SH-SY5Y (cell line): Measurements from ENCODE around the gene SLC25A26.

Source experiments
- GATA2 ChIP-seq: IDR thresholded peaks from 2 replicates; pipeline ENCODE4 v1.6.1; 2011; ENCODE audit warnings: mild to moderate bottlenecking, low read depth, low read length
- GATA3 ChIP-seq: IDR thresholded peaks from 2 replicates; pipeline ENCODE4 v1.6.1; 2011; ENCODE audit warnings: low read depth, mild to moderate bottlenecking, low read length, moderate library complexity

GRCh38 chr3:66409771-66410754 lies 189.3 kb downstream of the SLC25A26 start:
- no peak for TF ChIP-seq GATA3
- TF ChIP-seq GATA2 = no peak
